Fibroblast of lung (primary cell): Measurements from ENCODE around the gene MPC2.

Source experiments
- EZH2 ChIP-seq: IDR thresholded peaks from 2 replicates; pipeline ENCODE4 v1.5.1; 2012; ENCODE audit warnings: low read length, control low read depth, mild to moderate bottlenecking; ENCODE audit errors: missing control alignments
- TF ChIP-seq, protein P1 (sequence below), 2 donors: IDR thresholded peaks in 1 of 2; conservative IDR thresholded peaks in 1 of 2; 1 replicate in 1 of 2; 2 replicates in 1 of 2; pipeline ENCODE4 v1.5.1; 2011 to 2012; ENCODE audit warnings: low read length in 2 of 2, control low read depth in 1 of 2, inconsistent platforms in 1 of 2, low read depth in 1 of 2, mild to moderate bottlenecking in 1 of 2

- TF ChIP-seq, protein P1, sequence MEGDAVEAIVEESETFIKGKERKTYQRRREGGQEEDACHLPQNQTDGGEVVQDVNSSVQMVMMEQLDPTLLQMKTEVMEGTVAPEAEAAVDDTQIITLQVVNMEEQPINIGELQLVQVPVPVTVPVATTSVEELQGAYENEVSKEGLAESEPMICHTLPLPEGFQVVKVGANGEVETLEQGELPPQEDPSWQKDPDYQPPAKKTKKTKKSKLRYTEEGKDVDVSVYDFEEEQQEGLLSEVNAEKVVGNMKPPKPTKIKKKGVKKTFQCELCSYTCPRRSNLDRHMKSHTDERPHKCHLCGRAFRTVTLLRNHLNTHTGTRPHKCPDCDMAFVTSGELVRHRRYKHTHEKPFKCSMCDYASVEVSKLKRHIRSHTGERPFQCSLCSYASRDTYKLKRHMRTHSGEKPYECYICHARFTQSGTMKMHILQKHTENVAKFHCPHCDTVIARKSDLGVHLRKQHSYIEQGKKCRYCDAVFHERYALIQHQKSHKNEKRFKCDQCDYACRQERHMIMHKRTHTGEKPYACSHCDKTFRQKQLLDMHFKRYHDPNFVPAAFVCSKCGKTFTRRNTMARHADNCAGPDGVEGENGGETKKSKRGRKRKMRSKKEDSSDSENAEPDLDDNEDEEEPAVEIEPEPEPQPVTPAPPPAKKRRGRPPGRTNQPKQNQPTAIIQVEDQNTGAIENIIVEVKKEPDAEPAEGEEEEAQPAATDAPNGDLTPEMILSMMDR (conservative IDR thresholded peaks at IDR 0.05 in 1 of 2, IDR thresholded peaks at IDR 0.05 in 1 of 2; ENCODE audit: low read depth in 1 of 2, low read length in 2 of 2), result no peak
- TF ChIP-seq EZH2, result no peak
Measured at GRCh38 chr1:167938080-167938636, 1.3 kb upstream of the MPC2 start.
